DMS 273 (cell line): ENCODE measurements around the gene DMC1.
"Not testable (repeated sequence)": the region's sequence is repeated elsewhere in the genome, so short reads cannot be mapped to it uniquely, and the experiment has no call there.

Experiments
- DNase-seq: peaks from one replicate; lab custom pipeline; 2025; ENCODE audit not compliant: unreplicated experiment; lab: John Stamatoyannopoulos, UW

Gene DMC1

GRCh38 chr22:38569972-38570778, at the start of gene DMC1:
DMC1 (minus strand) TSS chr22:38570183; CDS start chr22:38568256, 1,927 bp downstream.
- DNase-seq = peak; percentile 92

GRCh38 chr22:38618682-38619081, 48.7 kb upstream of the DMC1 start:
- no peak for DNase-seq

GRCh38 chr22:38618258-38618657, 48.3 kb upstream of the DMC1 start:
- DNase-seq = no peak

GRCh38 chr22:38615064-38615405, 45.1 kb upstream of the DMC1 start:
- not testable (repeated sequence) for DNase-seq

GRCh38 chr22:38614332-38615063, 44.5 kb upstream of the DMC1 start:
- peak; percentile 23 for DNase-seq

- no peak for DNase-seq
Measured at GRCh38 chr22:38613588-38613987, 43.6 kb upstream of the DMC1 start.

GRCh38 chr22:38612217-38613006, 42.4 kb upstream of the DMC1 start:
- DNase-seq = no peak

- peak; percentile 28 for DNase-seq
Measured at GRCh38 chr22:38611559-38611958, 41.6 kb upstream of the DMC1 start.

GRCh38 chr22:38610234-38610633, 40.3 kb upstream of the DMC1 start:
- DNase-seq = no peak

GRCh38 chr22:38608992-38609750, 39.2 kb upstream of the DMC1 start:
- peak; percentile 92 for DNase-seq

- DNase-seq = no peak
Measured at GRCh38 chr22:38607680-38608079, 37.7 kb upstream of the DMC1 start.

- no peak for DNase-seq
Measured at GRCh38 chr22:38602166-38602565, 32.2 kb upstream of the DMC1 start.

- DNase-seq = no peak
Measured at GRCh38 chr22:38601221-38601764, 31.3 kb upstream of the DMC1 start.

- no peak for DNase-seq
Measured at GRCh38 chr22:38599466-38599865, 29.5 kb upstream of the DMC1 start.

GRCh38 chr22:38582923-38583322, 12.9 kb upstream of the DMC1 start:
- not testable (repeated sequence) for DNase-seq

GRCh38 chr22:38578505-38578904, 8.5 kb upstream of the DMC1 start:
- DNase-seq = no peak

GRCh38 chr22:38572065-38572464, 2.1 kb upstream of the DMC1 start:
- peak; percentile 63 for DNase-seq

- peak; percentile 74 for DNase-seq
Measured at GRCh38 chr22:38570779-38571364, 889 bp upstream of the DMC1 start.

GRCh38 chr22:38569181-38569971, 607 bp downstream of the DMC1 start:
- DNase-seq = no peak
